ENCODE data around the gene HOXD11. TPM values are rescaled to one million over a fixed set of nuclear protein-coding genes. Genes with fewer than 3 reads are reported as not detected.

The HOXD11 gene
- total and polyA plus RNA-seq, 2 of the 13 experiments (the other 11 are each of a cell fraction or from before 2014, with no cell fraction given), result not detected

- peak; percentile 86 for TF ChIP-seq SRF (IDR thresholded peaks at IDR 0.05; ENCODE audit: low read depth, low read length)
- no peak for TF ChIP-seq SALL1 (CRISPR knock-in tag; IDR thresholded peaks at IDR 0.05)
- peak; percentile 99 for TF ChIP-seq CBX2 (IDR thresholded peaks at IDR 0.05; ENCODE audit: low read depth, low read length)
- TF ChIP-seq CBX2 (CRISPR knock-in tag; IDR thresholded peaks at IDR 0.05; ENCODE audit: low read depth), result peak; percentile 100
- peak; percentile 94 for TF ChIP-seq RNF2 (conservative IDR thresholded peaks at IDR 0.05; ENCODE audit: low read depth)
- no peak for TF ChIP-seq ZBTB21 (CRISPR knock-in tag; IDR thresholded peaks at IDR 0.05)
Measured at GRCh38 chr2:176096243-176096985, 10.7 kb upstream of the HOXD11 start (continued).

GRCh38 chr2:176096986-176097819 lies 9.9 kb upstream of the HOXD11 start:
- no TSS peak for BruUV-seq (replicated peaks)
- ChIA-PET POLR2A (no interaction called here), CTCF (ENCODE audit: low intra/inter-chr PET ratio, low total read pairs) (interaction anchor here (0.6 to 3.0 kb wide), 7 partner anchors 407 to 1397 kb away, joined by 3 to 33 read pairs (median 13); no protein-coding TSS in a partner anchor)
- H4K20me1 ChIP-seq (ENCODE audit: insufficient read depth, low read length), result no peaks in the 10 kb centered on the region
- no peaks in the 10 kb centered on the region for H3K79me2 ChIP-seq (ENCODE audit: insufficient read depth, low read length)
- FAIRE-seq (peak; percentile 43), ATAC-seq (peak; percentile 95), DNase-seq (ENCODE audit: low spot score) (peak; percentile 64)
- peak overlapping the region; percentile 4; the same call in 1 of the 2 replicates for H3K9ac ChIP-seq (ENCODE audit: insufficient read depth, low read depth, low read length)
- peaks cover 17% of the 10 kb centered on the region for H3K4me1 ChIP-seq (ENCODE audit: insufficient read depth, low read length)
- in situ Hi-C loops (cut with HindIII; ENCODE audit: extremely low pct_ligation_motif_present, low pct_unique_long_range_greater_than_20kb), result loop anchor here (5.0 kb wide), 2 partner anchors 410 to 730 kb away; no protein-coding TSS in a partner anchor
- H3K36me3 ChIP-seq (replicated peaks in 1 of 2; ENCODE audit: control insufficient read depth in 1 of 2, insufficient read depth in 2 of 2, low read length in 2 of 2), result no peaks in the 10 kb centered on the region
- WGBS (ENCODE audit: low lambda C conversion rate), result 2% methylated on average over 14 of the region's 45 CpGs
- H3K9me3 ChIP-seq (ENCODE audit: low read length), result no peaks in the 10 kb centered on the region
- intact Hi-C loops (cut with micrococcal nuclease; ENCODE audit: unreplicated experiment), result loop anchor here (1.0 to 5.0 kb wide), 6 partner anchors 407 to 895 kb away; no protein-coding TSS in a partner anchor
- no peak overlapping the region for H3K27ac ChIP-seq (ENCODE audit: extremely low read length, insufficient read depth, low read length)
- H3K27me3 ChIP-seq (ENCODE audit: control insufficient read depth in 1 of 2, insufficient read depth in 2 of 2, low read length in 2 of 2), result peaks cover 28 to 95% of the 10 kb centered on the region in 2 experiments
- H2AFZ ChIP-seq (ENCODE audit: low read length), result peak overlapping the region; percentile 3
- H3K4me2 ChIP-seq (ENCODE audit: low read depth, low read length), result peak overlapping the region; percentile 91
- peak overlapping the region; percentile 47 to 75 (median 61) for H3K4me3 ChIP-seq (replicated peaks in 1 of 3; ENCODE audit: insufficient read depth in 1 of 3, low read depth in 2 of 3, low read length in 3 of 3)
- TF ChIP-seq ZNF205 (CRISPR knock-in tag; IDR thresholded peaks at IDR 0.05) (peak; percentile 52; the same call in 1 of the 2 replicates), ZFX (CRISPR knock-in tag; IDR thresholded peaks at IDR 0.05; ENCODE audit: low read depth) (peak; percentile 49; the same call in 1 of the 2 replicates), BHLHE40 (IDR thresholded peaks at IDR 0.05; ENCODE audit: low read length) (0 out of 2 replicates have a peak, but pooled peaks have one; percentile 15), MIER3 (CRISPR knock-in tag; IDR thresholded peaks at IDR 0.05; ENCODE audit: borderline replicate concordance) (peak; percentile 24; the same call in 1 of the 2 replicates), REPIN1 (CRISPR knock-in tag; IDR thresholded peaks at IDR 0.05; ENCODE audit: borderline replicate concordance, low read depth) (peak; percentile 43; the same call in 1 of the 2 replicates), ZNF281 (CRISPR knock-in tag; IDR thresholded peaks at IDR 0.05; ENCODE audit: borderline replicate concordance) (0 out of 2 replicates have a peak, but pooled peaks have one; percentile 12), MYPOP (CRISPR knock-in tag; IDR thresholded peaks at IDR 0.05) (peak; percentile 31; the same call in 1 of the 2 replicates), TFDP2 (CRISPR knock-in tag; IDR thresholded peaks at IDR 0.05) (0 out of 2 replicates have a peak, but pooled peaks have one; percentile 38), ZNF569 (CRISPR knock-in tag; IDR thresholded peaks at IDR 0.05; ENCODE audit: borderline replicate concordance) (no peak)
